Right lobe of liver (tissue), 4 donors: ENCODE data around the gene TF.

Experiments
- POLR2A ChIP-seq: fragments of 450-650 bp; IDR thresholded peaks from one replicate; pipeline ENCODE4 v1.6.1; 2017; ENCODE audit warnings: antibody characterized with exemption, mild to moderate bottlenecking
- TF ChIP-seq, protein P1 (sequence below), 4 donors: fragments of 200-600 bp in 3 of 4; fragments of 450-650 bp in 1 of 4; IDR thresholded peaks; one replicate each; pipeline versions ENCODE4 v1.5.1 to v1.8.0; 2016 to 2022; ENCODE audit warnings: antibody characterized with exemption in 4 of 4, mild to moderate bottlenecking in 2 of 4
- donor health status: DM: no; HTN: no; CAD: no.
- donor health status: DM: no; HTN: no; CAD: no.
- donor health status: DM: no; HTN: yes; CAD: no.

DNA sequence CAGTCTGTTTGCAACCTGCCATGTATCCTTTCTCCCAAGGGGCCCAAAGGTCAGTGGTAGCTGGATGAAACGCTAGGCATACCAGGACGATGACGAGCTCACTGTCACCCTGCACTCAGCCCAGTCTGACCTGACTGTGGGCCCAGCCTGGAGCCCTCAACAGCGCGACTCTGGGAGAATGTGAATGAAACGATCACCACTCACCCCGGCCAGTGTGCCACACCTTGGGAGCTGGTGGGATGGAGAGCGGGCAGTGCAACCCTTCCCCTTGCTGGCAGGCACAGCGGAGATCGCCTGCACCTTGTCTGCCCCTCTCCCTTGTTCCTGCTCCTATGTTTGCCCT lies 86.6 kb downstream of the TF start:
- TF ChIP-seq, protein P1, sequence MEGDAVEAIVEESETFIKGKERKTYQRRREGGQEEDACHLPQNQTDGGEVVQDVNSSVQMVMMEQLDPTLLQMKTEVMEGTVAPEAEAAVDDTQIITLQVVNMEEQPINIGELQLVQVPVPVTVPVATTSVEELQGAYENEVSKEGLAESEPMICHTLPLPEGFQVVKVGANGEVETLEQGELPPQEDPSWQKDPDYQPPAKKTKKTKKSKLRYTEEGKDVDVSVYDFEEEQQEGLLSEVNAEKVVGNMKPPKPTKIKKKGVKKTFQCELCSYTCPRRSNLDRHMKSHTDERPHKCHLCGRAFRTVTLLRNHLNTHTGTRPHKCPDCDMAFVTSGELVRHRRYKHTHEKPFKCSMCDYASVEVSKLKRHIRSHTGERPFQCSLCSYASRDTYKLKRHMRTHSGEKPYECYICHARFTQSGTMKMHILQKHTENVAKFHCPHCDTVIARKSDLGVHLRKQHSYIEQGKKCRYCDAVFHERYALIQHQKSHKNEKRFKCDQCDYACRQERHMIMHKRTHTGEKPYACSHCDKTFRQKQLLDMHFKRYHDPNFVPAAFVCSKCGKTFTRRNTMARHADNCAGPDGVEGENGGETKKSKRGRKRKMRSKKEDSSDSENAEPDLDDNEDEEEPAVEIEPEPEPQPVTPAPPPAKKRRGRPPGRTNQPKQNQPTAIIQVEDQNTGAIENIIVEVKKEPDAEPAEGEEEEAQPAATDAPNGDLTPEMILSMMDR (IDR thresholded peaks at IDR 0.05), result no peak
- no peak for TF ChIP-seq POLR2A
